ENCODE results near the gene TMEM218.

Gene TMEM218

GRCh38 chr11:125146232-125146631, 34.8 kb upstream of the TMEM218 start:
- Histone ChIP-seq H3K27me3 (ENCODE audit: control insufficient read depth, insufficient read depth, low read length) (no peaks in the 10 kb centered on the region), H3K36me3 (ENCODE audit: control insufficient read depth, insufficient read depth, low read length) (no peaks in the 10 kb centered on the region), H3K27ac (ENCODE audit: low read depth, low read length) (no peak overlapping the region), H3K9ac (ENCODE audit: low read length) (no peak overlapping the region), H3K4me1 (ENCODE audit: control insufficient read depth, insufficient read depth, low read length) (no peaks in the 10 kb centered on the region), H3K4me3 (ENCODE audit: low read length) (no peak overlapping the region)

- H3K27me3 ChIP-seq (ENCODE audit: control insufficient read depth, insufficient read depth, low read length) = no peaks in the 10 kb centered on the region
Measured at GRCh38 chr11:125141686-125142535, 30.5 kb upstream of the TMEM218 start.

GRCh38 chr11:125141178-125141577, 29.8 kb upstream of the TMEM218 start:
- no peaks in the 10 kb centered on the region for H3K27me3 ChIP-seq (ENCODE audit: control insufficient read depth, insufficient read depth, low read length)
- no peaks in the 10 kb centered on the region for H3K4me1 ChIP-seq (ENCODE audit: control insufficient read depth, insufficient read depth, low read length)
- no peak overlapping the region for H3K9ac ChIP-seq (ENCODE audit: low read length)
- H3K27ac ChIP-seq (ENCODE audit: low read depth, low read length) = no peak overlapping the region
- H3K4me3 ChIP-seq (ENCODE audit: low read length) = no peak overlapping the region
- H3K36me3 ChIP-seq (ENCODE audit: control insufficient read depth, insufficient read depth, low read length) = no peaks in the 10 kb centered on the region

More at GRCh38 chr11:125141686-125142535, 30.5 kb upstream of the TMEM218 start:
- no peaks in the 10 kb centered on the region for H3K4me1 ChIP-seq (ENCODE audit: control insufficient read depth, insufficient read depth, low read length)
- no peak overlapping the region for H3K9ac ChIP-seq (ENCODE audit: low read length)
- H3K36me3 ChIP-seq (ENCODE audit: control insufficient read depth, insufficient read depth, low read length) = no peaks in the 10 kb centered on the region
- H3K27ac ChIP-seq (ENCODE audit: low read depth, low read length) = no peak overlapping the region
- no peak overlapping the region for H3K4me3 ChIP-seq (ENCODE audit: low read length)

- Histone ChIP-seq H3K27me3 (ENCODE audit: control insufficient read depth, insufficient read depth, low read length) (no peaks in the 10 kb centered on the region), H3K27ac (ENCODE audit: low read depth, low read length) (no peak overlapping the region), H3K4me3 (ENCODE audit: low read length) (no peak overlapping the region), H3K9ac (ENCODE audit: low read length) (no peak overlapping the region), H3K4me1 (ENCODE audit: control insufficient read depth, insufficient read depth, low read length) (no peaks in the 10 kb centered on the region), H3K36me3 (ENCODE audit: control insufficient read depth, insufficient read depth, low read length) (no peaks in the 10 kb centered on the region)
Measured at GRCh38 chr11:125140233-125140632, 28.8 kb upstream of the TMEM218 start.

GRCh38 chr11:125139778-125140177, 28.4 kb upstream of the TMEM218 start:
- Histone ChIP-seq H3K27me3 (ENCODE audit: control insufficient read depth, insufficient read depth, low read length) (no peaks in the 10 kb centered on the region), H3K9ac (ENCODE audit: low read length) (no peak overlapping the region), H3K27ac (ENCODE audit: low read depth, low read length) (no peak overlapping the region), H3K4me1 (ENCODE audit: control insufficient read depth, insufficient read depth, low read length) (no peaks in the 10 kb centered on the region), H3K36me3 (ENCODE audit: control insufficient read depth, insufficient read depth, low read length) (no peaks in the 10 kb centered on the region), H3K4me3 (ENCODE audit: low read length) (no peak overlapping the region)

- H3K36me3 ChIP-seq (ENCODE audit: control insufficient read depth, insufficient read depth, low read length) = no peaks in the 10 kb centered on the region
- no peaks in the 10 kb centered on the region for H3K27me3 ChIP-seq (ENCODE audit: control insufficient read depth, insufficient read depth, low read length)
- no peak overlapping the region for H3K9ac ChIP-seq (ENCODE audit: low read length)
- no peak overlapping the region for H3K4me3 ChIP-seq (ENCODE audit: low read length)
- no peak overlapping the region for H3K27ac ChIP-seq (ENCODE audit: low read depth, low read length)
- no peaks in the 10 kb centered on the region for H3K4me1 ChIP-seq (ENCODE audit: control insufficient read depth, insufficient read depth, low read length)
Measured at GRCh38 chr11:125138966-125139365, 27.5 kb upstream of the TMEM218 start.

- H3K4me1 ChIP-seq (ENCODE audit: control insufficient read depth, insufficient read depth, low read length) = no peaks in the 10 kb centered on the region
- no peaks in the 10 kb centered on the region for H3K27me3 ChIP-seq (ENCODE audit: control insufficient read depth, insufficient read depth, low read length)
- H3K36me3 ChIP-seq (ENCODE audit: control insufficient read depth, insufficient read depth, low read length) = no peaks in the 10 kb centered on the region
- H3K27ac ChIP-seq (ENCODE audit: low read depth, low read length) = no peak overlapping the region
- H3K9ac ChIP-seq (ENCODE audit: low read length) = no peak overlapping the region
- H3K4me3 ChIP-seq (ENCODE audit: low read length) = no peak overlapping the region
Measured at GRCh38 chr11:125136001-125136400, 24.6 kb upstream of the TMEM218 start.

GRCh38 chr11:125132596-125132995, 21.2 kb upstream of the TMEM218 start:
- Histone ChIP-seq H3K4me1 (ENCODE audit: control insufficient read depth, insufficient read depth, low read length) (no peaks in the 10 kb centered on the region), H3K36me3 (ENCODE audit: control insufficient read depth, insufficient read depth, low read length) (no peaks in the 10 kb centered on the region), H3K27me3 (ENCODE audit: control insufficient read depth, insufficient read depth, low read length) (no peaks in the 10 kb centered on the region), H3K4me3 (ENCODE audit: low read length) (no peak overlapping the region), H3K9ac (ENCODE audit: low read length) (no peak overlapping the region), H3K27ac (ENCODE audit: low read depth, low read length) (no peak overlapping the region)

GRCh38 chr11:125132071-125132470, 20.6 kb upstream of the TMEM218 start:
- Histone ChIP-seq H3K27ac (ENCODE audit: low read depth, low read length) (no peak overlapping the region), H3K27me3 (ENCODE audit: control insufficient read depth, insufficient read depth, low read length) (no peaks in the 10 kb centered on the region), H3K4me3 (ENCODE audit: low read length) (no peak overlapping the region)

GRCh38 chr11:125129316-125129993, 18.0 kb upstream of the TMEM218 start:
- no peaks in the 10 kb centered on the region for H3K36me3 ChIP-seq (ENCODE audit: control insufficient read depth, insufficient read depth, low read length)
- H3K4me3 ChIP-seq (ENCODE audit: low read length) = no peak overlapping the region
- no peak overlapping the region for H3K27ac ChIP-seq (ENCODE audit: low read depth, low read length)
- H3K27me3 ChIP-seq (ENCODE audit: control insufficient read depth, insufficient read depth, low read length) = no peaks in the 10 kb centered on the region
- no peak overlapping the region for H3K9ac ChIP-seq (ENCODE audit: low read length)
- H3K4me1 ChIP-seq (ENCODE audit: control insufficient read depth, insufficient read depth, low read length) = no peaks in the 10 kb centered on the region

More at GRCh38 chr11:125132071-125132470, 20.6 kb upstream of the TMEM218 start:
- Histone ChIP-seq H3K4me1 (ENCODE audit: control insufficient read depth, insufficient read depth, low read length) (no peaks in the 10 kb centered on the region), H3K36me3 (ENCODE audit: control insufficient read depth, insufficient read depth, low read length) (no peaks in the 10 kb centered on the region), H3K9ac (ENCODE audit: low read length) (no peak overlapping the region)

GRCh38 chr11:125128450-125128849, 17.0 kb upstream of the TMEM218 start:
- Histone ChIP-seq H3K36me3 (ENCODE audit: control insufficient read depth, insufficient read depth, low read length) (no peaks in the 10 kb centered on the region), H3K9ac (ENCODE audit: low read length) (no peak overlapping the region)

GRCh38 chr11:125124618-125124992, 13.2 kb upstream of the TMEM218 start:
- H3K4me1 ChIP-seq (ENCODE audit: control insufficient read depth, insufficient read depth, low read length) = no peaks in the 10 kb centered on the region
- no peak overlapping the region for H3K9ac ChIP-seq (ENCODE audit: low read length)
- no peaks in the 10 kb centered on the region for H3K27me3 ChIP-seq (ENCODE audit: control insufficient read depth, insufficient read depth, low read length)
- H3K4me3 ChIP-seq (ENCODE audit: low read length) = no peak overlapping the region
- H3K36me3 ChIP-seq (ENCODE audit: control insufficient read depth, insufficient read depth, low read length) = no peaks in the 10 kb centered on the region
- no peak overlapping the region for H3K27ac ChIP-seq (ENCODE audit: low read depth, low read length)

More at GRCh38 chr11:125128450-125128849, 17.0 kb upstream of the TMEM218 start:
- H3K4me1 ChIP-seq (ENCODE audit: control insufficient read depth, insufficient read depth, low read length) = no peaks in the 10 kb centered on the region
- no peak overlapping the region for H3K4me3 ChIP-seq (ENCODE audit: low read length)
- H3K27ac ChIP-seq (ENCODE audit: low read depth, low read length) = no peak overlapping the region
- no peaks in the 10 kb centered on the region for H3K27me3 ChIP-seq (ENCODE audit: control insufficient read depth, insufficient read depth, low read length)
